SH-SY5Y (cell line): ENCODE data around the gene MLLT6.

Source experiments
- GATA2 ChIP-seq: IDR thresholded peaks from 2 replicates; pipeline ENCODE4 v1.6.1; 2011; ENCODE audit warnings: mild to moderate bottlenecking, low read depth, low read length
- GATA3 ChIP-seq: IDR thresholded peaks from 2 replicates; pipeline ENCODE4 v1.6.1; 2011; ENCODE audit warnings: low read depth, mild to moderate bottlenecking, low read length, moderate library complexity

GRCh38 chr17:38705803-38706504 lies 881 bp downstream of the MLLT6 start:
- TF ChIP-seq GATA2 (0 out of 2 replicates have a peak, but pooled peaks have one; percentile 12), GATA3 (no peak)
